ENCODE results near the gene SERPINB6.

The SERPINB6 gene

GRCh38 chr6:2921520-2922115 is 49.7 kb downstream of the SERPINB6 start:
- DNase-seq (ENCODE audit: low read depth) = no peak
- H3K4me3 ChIP-seq (ENCODE audit: low read length) = no peak overlapping the region
- TF ChIP-seq CTCF (IDR thresholded peaks at IDR 0.05; ENCODE audit: insufficient read depth, low read depth, low read length, missing control alignments) = no peak

GRCh38 chr6:2920671-2921112 is 50.7 kb downstream of the SERPINB6 start:
- DNase-seq (ENCODE audit: low read depth) = no peak
- H3K4me3 ChIP-seq (ENCODE audit: low read length) = no peak overlapping the region
- no peak for TF ChIP-seq CTCF (IDR thresholded peaks at IDR 0.05; ENCODE audit: insufficient read depth, low read depth, low read length, missing control alignments)

DNA sequence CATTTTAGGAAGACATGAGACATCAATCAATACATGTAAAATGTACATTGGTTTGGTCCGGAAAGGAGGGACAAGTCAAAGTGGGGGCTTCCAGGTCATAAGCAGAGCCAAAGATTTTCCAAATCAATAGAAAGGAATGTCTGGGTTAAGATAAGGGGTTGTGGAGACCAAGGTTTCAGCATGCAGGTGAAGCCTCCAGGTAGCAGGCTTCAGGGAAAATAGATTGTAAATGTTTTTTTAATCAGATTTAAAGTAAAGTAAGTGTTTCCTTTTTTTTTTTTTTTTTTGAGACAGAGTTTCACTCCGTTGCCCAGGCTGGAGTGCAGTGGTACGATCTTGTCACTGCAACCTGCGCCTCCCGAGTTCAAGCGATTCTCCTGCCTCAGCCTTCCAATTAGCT is 51.5 kb downstream of the SERPINB6 start:
- H3K4me3 ChIP-seq (ENCODE audit: low read length) = no peak overlapping the region
- TF ChIP-seq CTCF (IDR thresholded peaks at IDR 0.05; ENCODE audit: insufficient read depth, low read depth, low read length, missing control alignments) = no peak
- DNase-seq (ENCODE audit: low read depth) = no peak

DNA sequence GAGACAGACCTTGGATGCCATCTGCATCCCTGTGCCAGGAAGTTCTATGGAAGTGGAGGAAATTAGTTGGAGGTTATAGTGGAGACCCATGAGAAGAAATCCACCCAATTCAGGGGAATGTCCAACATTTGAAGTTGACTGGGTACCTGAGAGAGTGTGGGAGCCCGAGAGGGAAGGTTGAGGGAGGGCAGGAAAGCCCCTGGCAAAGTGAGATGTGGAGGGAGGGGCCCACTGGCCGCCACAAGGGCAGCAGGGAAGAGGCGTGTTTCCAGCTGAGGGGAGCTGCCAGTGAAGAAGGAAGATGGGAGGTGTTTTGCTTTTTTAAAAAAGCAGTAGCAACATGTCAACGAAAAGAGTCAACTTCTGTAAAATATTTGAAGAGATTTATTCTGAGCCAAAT is 52.0 kb downstream of the SERPINB6 start:
- TF ChIP-seq CTCF (IDR thresholded peaks at IDR 0.05; ENCODE audit: insufficient read depth, low read depth, low read length, missing control alignments) = no peak
- DNase-seq (ENCODE audit: low read depth) = no peak

GRCh38 chr6:2918936-2919335 is 52.4 kb downstream of the SERPINB6 start:
- no peak for DNase-seq (ENCODE audit: low read depth)
- no peak for TF ChIP-seq CTCF (IDR thresholded peaks at IDR 0.05; ENCODE audit: insufficient read depth, low read depth, low read length, missing control alignments)
- H3K4me3 ChIP-seq (ENCODE audit: low read length) = no peak overlapping the region

More for the DNA sequence above, 52.0 kb downstream of the SERPINB6 start:
- H3K4me3 ChIP-seq (ENCODE audit: low read length) = no peak overlapping the region

DNA sequence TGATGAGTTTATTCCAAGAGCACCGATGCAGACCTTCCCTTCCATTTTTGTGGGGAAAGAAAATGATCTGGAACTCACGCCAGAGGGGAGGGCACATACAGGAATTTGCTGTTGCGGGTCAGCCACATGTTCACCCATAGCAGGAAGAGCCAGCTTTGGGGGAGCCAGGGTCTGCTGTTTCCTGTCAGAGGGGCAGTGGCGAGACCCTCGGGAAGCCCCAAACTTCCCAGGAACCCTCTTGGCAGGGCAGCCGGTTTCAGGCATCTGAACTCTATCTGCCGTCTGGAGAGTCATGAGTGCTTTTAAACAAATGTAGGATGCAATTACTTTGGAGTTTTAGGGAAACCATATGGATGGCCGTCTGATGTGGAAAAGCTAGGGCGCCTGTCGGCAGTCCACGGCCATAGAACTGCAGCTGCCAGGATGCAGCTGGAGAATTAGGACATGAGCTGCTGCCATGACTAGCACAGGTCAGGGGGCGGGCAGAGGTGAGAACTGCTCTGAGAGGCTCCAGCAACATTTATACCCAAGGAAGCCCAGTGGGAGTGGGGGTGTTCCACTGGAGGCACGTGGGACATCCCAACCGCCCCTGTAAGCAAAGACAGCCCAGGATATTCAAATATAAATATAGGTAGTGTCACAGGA is 53.4 kb downstream of the SERPINB6 start:
- no peak for DNase-seq (ENCODE audit: low read depth)

More for the DNA sequence above, 53.4 kb downstream of the SERPINB6 start:
- TF ChIP-seq CTCF (IDR thresholded peaks at IDR 0.05; ENCODE audit: insufficient read depth, low read depth, low read length, missing control alignments) = no peak
- H3K4me3 ChIP-seq (ENCODE audit: low read length) = no peak overlapping the region

Data from epithelial cell of esophagus (primary cell).